Activated naive CD4-positive, alpha-beta T cell treated with anti-CD3 and anti-CD28 coated beads for 36 hours (primary cell): ENCODE measurements around the gene DCUN1D5. TPM values are rescaled to one million over a fixed set of nuclear protein-coding genes. Genes with fewer than 3 reads are reported as not detected.

Experiments used
- CTCF ChIA-PET: fragments of 350-600 bp; sonication (Branson Sonifier 250); formaldehyde crosslinking; loops from one replicate; lab custom pipeline; 2021; ENCODE audit warnings: antibody characterized with exemption; lab: Charles Lee
- DNase-seq: peaks from one replicate; pipeline ENCODE4 v3.0.0-alpha.2; 2020
- H3K27ac Mint-ChIP-seq: one replicate; pipeline ENCODE4 v1.8.0; 2021; ENCODE audit warnings: mild to moderate bottlenecking, mixed read lengths
- H3K27me3 Mint-ChIP-seq: one replicate; pipeline ENCODE4 v1.8.0; 2021; ENCODE audit warnings: low read depth, mixed read lengths
- H3K36me3 Mint-ChIP-seq: one replicate; pipeline ENCODE4 v1.8.0; 2021; ENCODE audit warnings: low read depth, mixed read lengths
- H3K4me1 Mint-ChIP-seq: one replicate; pipeline ENCODE4 v1.8.0; 2021; ENCODE audit warnings: low read depth, mixed read lengths
- H3K4me3 Mint-ChIP-seq: one replicate; pipeline ENCODE4 v1.8.0; 2021; ENCODE audit warnings: mild to moderate bottlenecking, moderate library complexity, mixed read lengths
- H3K9me3 Mint-ChIP-seq: one replicate; pipeline ENCODE4 v1.8.0; 2021; ENCODE audit warnings: mixed read lengths
- intact Hi-C: fragments of 100-400 bp; cut with micrococcal nuclease; formaldehyde crosslinking; loops from one replicate; pipeline ENCODE4 v1.15.1; 2023
- total RNA-seq, 2 experiments: library from RNA; stranded (reverse); gene quantifications; one replicate each; pipeline ENCODE4 v1.2.3, GENCODE V29; 2021

The DCUN1D5 gene
- total RNA-seq, 2 experiments from 2014 or later: 52.6 to 58.4 TPM

- Mint-ChIP-seq H3K4me1 (peaks cover 18% of the 10 kb centered on the region), H3K27me3 (peaks cover 11% of the 10 kb centered on the region), H3K27ac (no peak overlapping the region), H3K4me3 (no peak overlapping the region), H3K36me3 (no peaks in the 10 kb centered on the region), H3K9me3 (no peaks in the 10 kb centered on the region)
- intact Hi-C loops: no loop called here
- CTCF ChIA-PET: interaction anchor here (0.6 kb wide), 1 partner anchor 683 kb away, joined by 3 read pairs; no protein-coding TSS in a partner anchor
- no peak for DNase-seq
These were observed 67.9 kb downstream of the DCUN1D5 start for GRCh38 chr11:103024086-103024485.

DNA sequence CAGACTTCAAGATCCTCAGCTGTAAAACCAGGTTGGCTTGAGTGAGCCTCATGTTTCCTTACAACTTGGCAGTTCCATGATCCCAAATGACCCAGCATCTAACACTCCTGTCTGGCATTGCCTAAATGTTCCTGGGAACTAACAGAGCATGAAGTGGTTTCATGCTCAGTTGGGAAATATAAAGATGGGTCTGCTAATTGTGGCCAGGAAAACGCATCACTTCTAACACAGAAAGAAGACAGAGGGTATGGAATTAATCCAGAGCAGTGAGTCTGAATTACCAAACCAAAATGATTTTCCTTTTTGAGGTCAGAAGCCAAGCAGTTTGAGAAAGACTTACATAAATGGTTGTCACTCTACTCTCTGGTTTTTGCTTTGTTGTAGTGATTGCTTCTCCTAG lies 75.9 kb downstream of the DCUN1D5 start:
- intact Hi-C loops: no loop called here
- CTCF ChIA-PET: no interaction called here
- Mint-ChIP-seq H3K4me3 (no peak overlapping the region), H3K4me1 (no peaks in the 10 kb centered on the region), H3K36me3 (no peaks in the 10 kb centered on the region), H3K27me3 (peaks cover 17% of the 10 kb centered on the region), H3K27ac (no peak overlapping the region), H3K9me3 (peaks cover under 1% of the 10 kb centered on the region)
- no peak for DNase-seq

DNA sequence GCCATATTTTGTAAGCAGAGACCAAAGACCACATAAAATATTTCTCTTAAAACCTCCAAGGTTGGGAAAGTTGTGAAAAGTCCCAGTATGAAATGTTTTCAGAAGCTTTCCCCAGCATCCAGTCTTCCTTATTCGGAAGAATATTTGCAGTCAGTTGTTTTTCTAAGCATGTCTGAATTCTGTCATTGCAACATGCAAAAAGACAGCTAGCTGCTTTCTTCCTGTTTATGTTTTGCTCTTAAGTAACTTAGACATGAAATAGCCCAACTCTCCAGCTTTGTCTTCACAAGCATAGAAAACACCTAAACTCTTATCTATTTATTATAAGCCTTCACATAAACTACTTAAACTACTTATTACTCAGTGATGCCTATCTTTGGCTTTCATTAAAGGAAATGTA lies 78.5 kb downstream of the DCUN1D5 start:
- Mint-ChIP-seq H3K27ac (no peak overlapping the region), H3K4me3 (no peak overlapping the region), H3K4me1 (no peaks in the 10 kb centered on the region), H3K9me3 (peaks cover 2% of the 10 kb centered on the region), H3K27me3 (peaks cover 10% of the 10 kb centered on the region), H3K36me3 (no peaks in the 10 kb centered on the region)
- DNase-seq: no peak
- CTCF ChIA-PET: interaction anchor here (1.4 kb wide), 1 partner anchor 73 kb away, joined by 5 read pairs; no protein-coding TSS in a partner anchor
- intact Hi-C loops: no loop called here

Other genes starting within 250 kb of the DCUN1D5 start
- not detected for gene MMP3, start 248.6 kb downstream of the DCUN1D5 start, total RNA-seq
- gene MMP12, start 217.2 kb downstream of the DCUN1D5 start, total RNA-seq: not detected
- not detected for gene MMP13, start 136.4 kb downstream of the DCUN1D5 start, total RNA-seq
- gene DYNC2H1, start 17.3 kb upstream of the DCUN1D5 start, total RNA-seq: 1 to 10 TPM; 1.9 to 2.8 TPM